Stimulated activated CD8-positive, alpha-beta memory T cell treated with anti-CD3 and anti-CD28 coated beads, Interleukin-4, amount 100 ng/mL, for 4 hours (primary cell): Measurements from ENCODE around the gene EFNB1.

Source experiments
- DNase-seq, 2 donors: peaks; one replicate each; pipeline ENCODE4 v3.0.0-alpha.2; 2020; ENCODE audit warnings: low read depth in 2 of 2, low spot score in 1 of 2

EFNB1 gene

GRCh38 chrX:68842781-68843581, 14.2 kb downstream of the EFNB1 start:
- DNase-seq = no peak

- DNase-seq = no peak
Measured at GRCh38 chrX:68843992-68844391, 15.2 kb downstream of the EFNB1 start.

GRCh38 chrX:68844581-68844980, 15.8 kb downstream of the EFNB1 start:
- DNase-seq = no peak

GRCh38 chrX:68846536-68846935, 17.7 kb downstream of the EFNB1 start:
- DNase-seq = no peak

GRCh38 chrX:68847172-68847571, 18.4 kb downstream of the EFNB1 start:
- DNase-seq = no peak

- DNase-seq = no peak
Measured at GRCh38 chrX:68848189-68848940, 19.5 kb downstream of the EFNB1 start.

GRCh38 chrX:68851082-68851481, 22.3 kb downstream of the EFNB1 start:
- DNase-seq = no peak

- no peak for DNase-seq
Measured at GRCh38 chrX:68852046-68852445, 23.2 kb downstream of the EFNB1 start.

- DNase-seq = no peak
Measured at GRCh38 chrX:68853665-68854251, 24.9 kb downstream of the EFNB1 start.

- DNase-seq = no peak
Measured at GRCh38 chrX:68865300-68865699, 36.5 kb downstream of the EFNB1 start.

GRCh38 chrX:68865926-68866325, 37.1 kb downstream of the EFNB1 start:
- no peak for DNase-seq

- no peak for DNase-seq
Measured at GRCh38 chrX:68867458-68868112, 38.8 kb downstream of the EFNB1 start.

- no peak for DNase-seq
Measured at GRCh38 chrX:68868316-68868715, 39.5 kb downstream of the EFNB1 start.

GRCh38 chrX:68868902-68869800, 40.3 kb downstream of the EFNB1 start:
- DNase-seq = no peak

- DNase-seq = no peak
Measured at GRCh38 chrX:68870357-68870756, 41.5 kb downstream of the EFNB1 start.

- no peak for DNase-seq
Measured at GRCh38 chrX:68872171-68872570, 43.4 kb downstream of the EFNB1 start.

- DNase-seq = no peak
Measured at GRCh38 chrX:68874076-68874475, 45.3 kb downstream of the EFNB1 start.

GRCh38 chrX:68876731-68877130, 47.9 kb downstream of the EFNB1 start:
- DNase-seq = no peak

GRCh38 chrX:68877606-68878005, 48.8 kb downstream of the EFNB1 start:
- no peak for DNase-seq

GRCh38 chrX:68878977-68879645, 50.3 kb downstream of the EFNB1 start:
- no peak for DNase-seq
